GM18951 (cell line): Measurements from ENCODE around the gene KIF19.
"Not testable (repeated sequence)": the region's sequence is repeated elsewhere in the genome, so short reads cannot be mapped to it uniquely, and the experiment has no call there.

Experiments
- POLR2A ChIP-seq: IDR thresholded peaks from 4 replicates; pipeline ENCODE4 v1.6.1; 2011; ENCODE audit warnings: mild to moderate bottlenecking; ENCODE audit not compliant: insufficient read length, insufficient read depth; ENCODE audit errors: extremely low read depth
- in situ Hi-C: fragments of 300-500 bp; cut with MboI; formaldehyde crosslinking; loops from one replicate; pipeline ENCODE4 v1.12.0; 2022; ENCODE audit warnings: low sequenced_read_pairs, mixed read lengths, inconsistent platforms; ENCODE audit not compliant: unreplicated experiment

KIF19 gene

DNA sequence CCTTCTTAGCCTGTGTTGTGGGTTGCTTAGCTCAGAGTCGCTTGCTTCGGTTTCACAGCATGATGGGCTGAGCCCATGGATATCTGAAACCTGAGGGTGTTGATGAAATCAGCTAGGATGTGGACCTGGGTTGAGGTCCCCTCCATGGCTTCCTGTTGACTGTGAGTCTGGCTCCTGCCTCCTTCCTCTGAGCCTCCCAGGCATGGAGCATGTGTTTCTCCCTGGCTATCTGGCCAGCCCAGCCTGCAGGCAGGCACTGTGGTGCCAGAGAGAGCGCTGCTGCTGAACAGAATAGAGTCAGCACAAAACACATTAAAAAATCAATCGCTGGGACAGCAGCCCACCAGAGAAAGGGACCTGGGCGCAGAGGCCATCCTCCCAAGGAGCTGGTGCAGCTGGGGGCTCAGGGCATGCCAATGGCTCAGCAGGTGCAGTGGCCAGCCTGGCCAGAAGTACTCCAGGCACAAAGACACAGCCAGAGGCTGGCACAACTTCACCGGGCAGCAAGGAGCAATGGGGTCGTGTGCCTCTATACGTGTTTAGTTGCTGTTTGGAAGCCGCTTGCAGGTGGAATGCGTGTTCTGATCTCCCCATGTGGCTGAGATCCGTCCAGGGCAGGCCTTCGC lies 77.6 kb downstream of the KIF19 start:
- TF ChIP-seq POLR2A, result no peak
- in situ Hi-C loops, result no loop called here

DNA sequence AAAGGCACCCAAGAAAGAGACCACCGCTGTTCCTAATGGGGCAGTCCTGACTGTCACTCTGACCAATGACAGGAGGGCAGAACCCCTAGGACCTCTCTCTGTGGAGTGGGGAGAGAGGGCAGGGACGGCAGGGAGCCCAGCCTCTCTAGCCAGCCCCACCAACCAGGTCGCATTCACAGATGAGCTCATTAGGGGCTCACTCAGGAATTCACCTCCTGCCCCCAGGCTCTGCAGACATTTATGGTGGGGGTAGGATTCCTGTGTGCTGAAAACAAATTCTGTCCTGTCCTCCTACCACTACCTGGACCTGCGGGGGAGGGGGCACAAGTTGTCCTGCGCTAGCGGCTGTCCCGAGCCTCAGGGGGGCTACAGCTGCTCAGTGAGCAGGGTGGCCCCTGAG lies 78.2 kb downstream of the KIF19 start:
- no peak for TF ChIP-seq POLR2A
- in situ Hi-C loops, result no loop called here

DNA sequence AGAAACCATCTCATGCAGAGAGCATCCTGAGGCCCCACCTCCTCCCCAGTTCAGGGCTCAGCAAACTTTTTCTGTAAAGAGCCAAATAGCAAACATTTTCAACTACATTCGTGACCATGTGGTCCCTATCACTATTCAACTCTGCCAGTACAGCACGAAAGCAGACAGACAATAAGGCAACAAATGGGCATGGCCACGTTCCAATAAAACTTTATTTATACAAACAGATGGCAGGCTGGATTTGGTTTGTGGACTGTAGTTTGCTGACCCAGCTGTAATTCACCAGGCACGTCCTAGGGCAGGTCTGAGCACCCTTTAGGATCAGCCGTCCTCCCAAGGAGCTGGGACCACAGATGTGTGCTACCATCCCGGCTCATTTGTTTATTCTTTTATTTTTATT lies 78.8 kb downstream of the KIF19 start:
- TF ChIP-seq POLR2A, result no peak
- in situ Hi-C loops, result no loop called here

DNA sequence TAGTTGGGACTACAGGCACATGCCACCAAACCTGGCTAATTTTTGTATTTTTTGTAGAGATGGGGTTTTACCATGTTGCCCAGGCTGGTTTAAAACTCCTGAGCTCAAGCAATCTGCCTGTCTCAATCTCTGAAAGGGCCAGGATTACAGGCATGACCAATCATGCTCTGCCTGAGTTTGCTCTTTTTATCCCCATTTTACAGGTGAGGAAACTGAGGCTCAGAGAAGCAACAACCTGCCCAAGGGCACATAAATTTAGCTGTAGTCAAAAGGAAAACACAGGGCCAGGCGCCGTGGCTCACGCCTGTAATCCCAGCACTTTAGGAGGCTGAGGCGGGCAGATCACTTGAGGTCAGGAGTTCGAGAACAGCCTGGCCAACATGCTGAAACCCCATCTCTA lies 79.3 kb downstream of the KIF19 start:
- in situ Hi-C loops, result not testable (repeated sequence)
